HUES48 (cell line): ENCODE measurements around the gene PTPRCAP.
"Not testable (repeated sequence)": the region's sequence is repeated elsewhere in the genome, so short reads cannot be mapped to it uniquely, and the experiment has no call there.

ENCODE experiments used
- H3K27ac ChIP-seq: one replicate; pipeline ENCODE4 v1.7.0; 2013; ENCODE audit warnings: low read depth, low read length, inconsistent platforms
- H3K27me3 ChIP-seq: 2 replicates; pipeline ENCODE4 v1.6.1; 2013; ENCODE audit warnings: mild to moderate bottlenecking, low read length; ENCODE audit not compliant: control insufficient read depth, insufficient read depth
- H3K36me3 ChIP-seq: 2 replicates; pipeline ENCODE4 v1.6.1; 2013; ENCODE audit warnings: low read length; ENCODE audit not compliant: control insufficient read depth, insufficient read depth
- H3K4me1 ChIP-seq: 2 replicates; pipeline ENCODE4 v1.6.1; 2013; ENCODE audit warnings: mild to moderate bottlenecking, low read length; ENCODE audit not compliant: control insufficient read depth, insufficient read depth
- H3K4me3 ChIP-seq: 2 replicates; pipeline ENCODE4 v1.5.1; 2013; ENCODE audit warnings: mild to moderate bottlenecking, low read depth, low read length
- H3K9ac ChIP-seq: 2 replicates; pipeline ENCODE4 v1.6.1; 2013; ENCODE audit warnings: mild to moderate bottlenecking, low read depth, low read length, moderate library complexity
- H3K9me3 ChIP-seq: 2 replicates; pipeline ENCODE4 v1.6.1; 2013; ENCODE audit warnings: low read length; ENCODE audit not compliant: control insufficient read depth, insufficient read depth

Gene PTPRCAP

DNA sequence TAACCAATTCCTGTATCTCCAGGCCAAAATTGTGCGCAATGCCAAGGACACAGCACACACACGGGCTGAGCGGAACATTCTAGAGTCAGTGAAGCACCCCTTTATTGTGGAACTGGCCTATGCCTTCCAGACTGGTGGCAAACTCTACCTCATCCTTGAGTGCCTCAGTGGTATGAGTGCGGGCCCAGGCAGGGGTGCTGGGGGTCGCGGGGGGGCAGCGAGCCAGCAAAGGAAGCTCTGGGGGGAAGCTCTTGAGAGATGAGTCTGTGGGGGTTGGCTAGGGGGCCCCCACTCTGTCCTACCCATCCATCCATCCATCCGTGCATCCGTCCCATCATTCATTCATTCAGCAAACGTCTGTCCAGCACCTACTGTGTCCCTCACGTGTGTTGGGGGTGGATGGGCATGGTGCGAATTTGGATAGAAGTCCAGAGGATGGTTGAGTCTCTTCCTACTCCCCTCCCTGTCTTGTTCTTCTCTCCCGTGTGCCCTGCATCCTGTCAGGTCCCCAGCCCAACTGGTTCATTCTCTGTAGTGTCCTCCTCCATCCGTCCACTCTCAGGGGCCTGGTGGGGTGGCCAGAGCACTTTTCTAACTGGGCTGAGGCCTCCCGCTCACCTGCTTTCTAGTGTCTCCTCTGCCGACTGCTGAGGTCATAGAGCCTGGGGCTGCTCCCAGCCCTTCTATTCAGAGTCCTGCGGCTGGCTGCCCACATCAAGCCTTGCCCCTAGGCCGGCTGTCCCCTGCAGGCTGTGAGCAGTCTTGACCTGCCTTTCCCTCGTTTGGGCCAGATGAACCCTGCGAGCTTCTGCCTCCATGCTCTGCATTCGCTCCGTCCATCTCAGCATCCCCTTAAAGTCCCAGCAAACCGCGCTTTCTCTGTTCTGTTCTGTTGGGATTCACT, 5.9 kb downstream of the PTPRCAP start:
- Histone ChIP-seq H3K9me3 (no peaks in the 10 kb centered on the region), H3K4me1 (peaks cover 8% of the 10 kb centered on the region), H3K4me3 (no peak overlapping the region), H3K9ac (no peak overlapping the region), H3K27ac (no peak overlapping the region), H3K27me3 (no peaks in the 10 kb centered on the region), H3K36me3 (peaks cover 40% of the 10 kb centered on the region)

DNA sequence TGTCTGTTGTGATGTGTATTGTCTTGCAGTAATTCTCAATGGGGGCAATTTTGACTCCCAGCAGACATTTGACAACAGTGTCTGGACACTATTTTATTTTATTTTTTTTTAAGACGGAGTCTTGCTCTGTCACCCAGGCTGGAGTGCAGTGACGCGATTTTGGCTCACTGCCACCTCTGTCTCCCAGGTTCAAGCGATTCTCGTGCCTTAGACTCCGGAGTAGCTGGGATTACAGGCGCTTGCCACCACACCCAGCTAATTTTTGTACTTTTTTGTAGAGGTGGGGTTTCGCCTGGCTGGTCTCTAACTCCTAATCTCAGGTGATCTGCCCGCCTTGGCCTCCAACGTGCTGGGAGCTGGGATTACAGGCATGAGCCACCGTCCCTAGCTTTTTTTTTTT, 7.8 kb downstream of the PTPRCAP start:
- H3K27ac ChIP-seq: no peak overlapping the region
- H3K9me3 ChIP-seq: no peaks in the 10 kb centered on the region
- H3K27me3 ChIP-seq: no peaks in the 10 kb centered on the region
- H3K9ac ChIP-seq: no peak overlapping the region
- 0 out of 2 replicates have a peak, but pooled peaks cover 4% of the 10 kb centered on the region for H3K4me1 ChIP-seq
- H3K4me3 ChIP-seq: no peak overlapping the region
- H3K36me3 ChIP-seq: peaks cover 35% of the 10 kb centered on the region

DNA sequence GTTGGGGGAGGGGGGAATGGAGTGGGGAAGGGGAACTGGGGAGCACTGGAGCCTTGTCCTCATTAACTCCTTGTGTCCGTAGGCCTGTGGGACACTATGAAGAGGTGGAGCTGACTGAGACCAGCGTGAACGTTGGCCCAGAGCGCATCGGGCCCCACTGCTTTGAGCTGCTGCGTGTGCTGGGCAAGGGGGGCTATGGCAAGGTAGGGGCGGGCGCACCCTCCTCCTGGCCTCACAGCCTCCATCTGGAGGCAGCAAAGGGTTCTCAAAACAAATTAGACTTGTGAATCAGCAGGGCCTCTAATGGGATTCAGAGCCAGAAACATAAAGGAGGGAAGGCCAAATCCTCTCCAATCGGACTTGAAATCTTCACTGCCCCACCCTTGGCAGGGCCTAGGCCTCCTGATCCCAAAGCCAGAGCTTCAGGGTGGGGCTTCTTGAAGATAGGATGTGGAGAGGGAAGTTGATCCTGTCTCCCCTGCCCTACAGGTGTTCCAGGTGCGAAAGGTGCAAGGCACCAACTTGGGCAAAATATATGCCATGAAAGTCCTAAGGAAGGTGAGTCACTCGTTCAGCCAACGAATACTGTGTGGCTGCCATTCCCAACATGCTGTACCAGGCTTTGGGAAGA, 8.3 kb downstream of the PTPRCAP start:
- 0 out of 2 replicates have a peak, but pooled peaks cover 4% of the 10 kb centered on the region for H3K4me1 ChIP-seq
- no peaks in the 10 kb centered on the region for H3K27me3 ChIP-seq
- H3K9me3 ChIP-seq: no peaks in the 10 kb centered on the region
- no peak overlapping the region for H3K27ac ChIP-seq
- H3K36me3 ChIP-seq: peaks cover 29% of the 10 kb centered on the region
- peak overlapping the region; percentile 89 for H3K4me3 ChIP-seq
- no peak overlapping the region for H3K9ac ChIP-seq

DNA sequence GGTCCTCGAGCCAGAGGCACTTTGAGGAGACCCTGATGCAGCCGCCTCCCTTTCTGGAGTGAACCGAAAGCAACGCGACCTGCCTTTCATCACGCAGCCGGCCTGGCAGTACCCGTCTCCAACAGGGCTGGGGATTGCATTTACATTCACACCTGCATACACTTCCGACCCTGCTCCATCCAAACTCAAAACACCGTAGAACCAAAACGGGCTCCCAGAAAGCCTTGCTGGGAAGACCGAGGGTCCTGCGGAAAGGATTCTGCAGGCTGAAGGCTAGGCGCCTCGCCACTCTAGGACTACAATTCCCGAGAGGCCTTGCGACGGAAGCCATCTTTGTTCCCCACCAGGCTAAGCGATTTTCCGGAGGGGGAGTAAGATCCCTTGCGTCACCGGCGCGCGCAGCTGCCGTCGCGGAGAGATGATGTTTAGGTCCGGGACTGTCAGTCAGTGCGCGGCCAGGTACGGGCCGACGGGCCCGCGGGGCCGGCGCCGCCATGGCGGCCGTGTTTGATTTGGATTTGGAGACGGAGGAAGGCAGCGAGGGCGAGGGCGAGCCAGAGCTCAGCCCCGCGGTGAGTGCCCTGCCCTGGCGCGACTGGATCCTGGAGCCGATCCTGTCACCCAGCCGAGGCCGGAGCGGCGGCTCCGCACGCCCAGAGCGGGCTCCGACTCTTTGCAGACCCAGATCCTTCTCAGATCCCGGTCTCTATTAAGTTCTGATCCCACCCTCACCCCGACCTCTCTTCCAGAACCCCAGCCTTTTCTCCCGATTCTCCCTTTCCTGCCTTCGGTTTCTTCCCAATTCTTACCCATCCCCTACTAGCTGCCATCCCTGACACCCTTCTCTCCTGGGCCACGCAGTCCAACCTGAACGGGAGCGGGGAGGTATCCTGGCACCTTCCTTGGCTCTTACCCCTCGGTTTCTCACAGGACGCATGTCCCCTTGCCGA, 9.2 kb downstream of the PTPRCAP start, which contains the start of gene RPS6KB2:
Gene RPS6KB2, plus strand, starts transcription at position 443 of the 950 bp plus-strand sequence. Its CDS starts 52 bp downstream, at position 495.
- Histone ChIP-seq H3K4me3 (peak within 1 kb of the TSS; percentile 89), H3K36me3 (peaks cover 21% of the 10 kb centered on the region), H3K27ac (peak within 1 kb of the TSS; percentile 67), H3K9ac (peak within 1 kb of the TSS; percentile 64), H3K4me1 (0 out of 2 replicates have a peak, but pooled peaks cover 4% of the 10 kb centered on the region), H3K9me3 (no peaks in the 10 kb centered on the region), H3K27me3 (no peaks in the 10 kb centered on the region)

DNA sequence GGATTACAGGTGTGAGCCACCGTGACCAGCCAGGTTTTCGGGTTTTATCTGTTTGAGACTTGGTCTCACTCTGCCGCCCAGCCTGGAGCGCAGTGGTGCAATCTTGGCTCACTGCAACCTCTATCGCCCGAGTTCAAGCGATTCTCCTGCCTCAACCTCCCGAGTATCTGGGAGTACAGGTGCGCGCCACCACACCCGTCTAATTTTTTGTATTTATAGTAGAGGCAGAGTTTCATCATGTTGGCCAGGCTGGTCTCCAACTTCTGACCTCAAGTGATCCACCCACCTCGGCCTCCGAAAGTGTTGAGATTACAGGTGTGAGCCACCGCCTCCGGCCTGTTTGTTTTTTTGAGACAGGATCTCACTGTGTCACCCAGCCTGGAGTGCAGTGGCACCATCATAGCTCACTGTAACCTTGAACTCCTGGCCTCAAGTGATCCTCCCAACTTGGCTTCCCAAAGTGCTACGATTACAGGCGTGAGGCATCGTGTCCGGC, 10.1 kb downstream of the PTPRCAP start:
- peak overlapping the region; percentile 42 for H3K27ac ChIP-seq
- peak overlapping the region; percentile 89 for H3K4me3 ChIP-seq
- not testable (repeated sequence) for H3K9me3 ChIP-seq, H3K4me1 ChIP-seq, H3K27me3 ChIP-seq
- peak overlapping the region; percentile 12; the same call in 1 of the 2 replicates for H3K9ac ChIP-seq
- H3K36me3 ChIP-seq: peaks cover 12% of the 10 kb centered on the region

DNA sequence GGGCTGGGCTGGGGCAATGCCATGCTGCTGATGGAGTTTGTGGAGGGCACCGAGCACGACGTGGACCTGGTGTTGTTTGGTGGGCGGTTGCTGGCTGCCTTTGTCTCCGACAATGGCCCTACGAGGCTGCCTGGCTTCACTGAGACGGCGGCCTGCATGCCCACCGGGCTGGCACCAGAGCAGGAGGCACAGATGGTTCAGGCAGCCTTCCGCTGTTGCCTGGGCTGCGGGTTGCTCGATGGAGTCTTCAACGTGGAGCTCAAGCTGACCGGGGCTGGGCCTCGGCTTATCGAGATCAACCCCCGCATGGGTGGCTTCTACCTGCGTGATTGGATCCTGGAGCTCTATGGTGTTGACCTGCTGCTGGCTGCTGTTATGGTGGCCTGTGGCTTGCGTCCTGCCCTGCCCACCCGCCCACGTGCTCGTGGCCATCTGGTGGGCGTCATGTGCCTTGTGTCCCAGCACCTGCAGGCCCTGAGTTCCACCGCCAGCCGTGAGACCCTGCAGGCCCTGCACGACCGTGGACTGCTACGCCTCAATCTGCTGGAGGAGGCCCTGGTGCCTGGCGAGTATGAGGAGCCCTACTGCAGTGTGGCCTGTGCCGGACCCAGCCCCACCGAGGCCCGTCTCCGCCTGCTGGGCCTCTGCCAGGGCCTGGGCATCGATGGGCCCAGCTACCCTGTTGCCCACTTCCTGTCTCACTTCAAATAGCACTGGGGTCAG, 13.4 kb downstream of the PTPRCAP start:
- 0 out of 2 replicates have a peak, but pooled peaks cover 4% of the 10 kb centered on the region for H3K4me1 ChIP-seq
- H3K36me3 ChIP-seq: no peaks in the 10 kb centered on the region
- no peaks in the 10 kb centered on the region; the same call in 1 of the 2 replicates for H3K27me3 ChIP-seq
- no peaks in the 10 kb centered on the region for H3K9me3 ChIP-seq
- H3K27ac ChIP-seq: no peak overlapping the region
- H3K9ac ChIP-seq: no peak overlapping the region
- H3K4me3 ChIP-seq: no peak overlapping the region

DNA sequence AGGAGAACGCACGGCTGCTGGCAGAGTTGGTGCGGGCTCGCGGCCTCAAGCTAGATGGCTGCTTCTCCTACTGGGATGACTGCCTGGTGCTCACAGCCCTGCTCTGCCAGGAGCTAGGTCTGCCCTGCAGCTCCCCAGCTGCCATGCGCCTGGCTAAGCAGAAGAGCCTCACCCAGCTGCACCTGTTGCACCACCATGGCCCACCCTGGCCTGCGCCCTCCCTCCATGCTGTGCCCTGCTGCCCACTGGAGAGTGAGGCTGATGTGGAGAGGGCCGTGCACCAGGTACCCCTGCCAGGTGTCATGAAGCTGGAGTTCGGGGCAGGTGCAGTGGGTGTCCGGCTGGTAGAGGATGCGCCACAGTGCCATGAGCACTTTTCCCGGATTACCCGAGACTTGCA, 14.0 kb downstream of the PTPRCAP start:
- H3K9ac ChIP-seq: no peak overlapping the region
- 0 out of 2 replicates have a peak, but pooled peaks cover 4% of the 10 kb centered on the region for H3K4me1 ChIP-seq

DNA sequence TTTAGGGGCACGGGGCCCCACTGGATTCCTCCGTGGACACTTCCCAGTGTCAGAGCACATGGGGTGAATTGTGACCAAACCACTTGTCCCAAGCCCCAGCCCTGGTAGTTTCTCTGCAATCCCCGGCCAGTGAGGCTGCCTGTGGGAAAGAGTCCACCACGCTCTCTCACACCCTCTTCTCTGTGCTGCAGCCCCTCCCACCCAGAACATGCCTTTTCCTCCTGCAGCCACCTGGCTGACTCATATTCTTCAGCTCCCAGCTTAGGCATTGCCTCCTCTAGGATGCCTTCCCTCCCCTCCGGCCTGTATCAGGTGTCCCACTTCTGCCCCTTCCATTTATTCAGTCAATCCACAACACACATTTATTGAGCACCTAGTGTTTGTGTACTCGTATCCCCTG, 14.6 kb downstream of the PTPRCAP start:
- H3K9me3 ChIP-seq: no peaks in the 10 kb centered on the region
- H3K36me3 ChIP-seq: no peaks in the 10 kb centered on the region
- H3K4me1 ChIP-seq: 0 out of 2 replicates have a peak, but pooled peaks cover 4% of the 10 kb centered on the region
- H3K4me3 ChIP-seq: no peak overlapping the region
- no peaks in the 10 kb centered on the region; the same call in 1 of the 2 replicates for H3K27me3 ChIP-seq
- no peak overlapping the region for H3K27ac ChIP-seq
- H3K9ac ChIP-seq: no peak overlapping the region

More for the DNA sequence above, 14.0 kb downstream of the PTPRCAP start:
- Histone ChIP-seq H3K27ac (no peak overlapping the region), H3K36me3 (no peaks in the 10 kb centered on the region), H3K9me3 (no peaks in the 10 kb centered on the region), H3K27me3 (no peaks in the 10 kb centered on the region; the same call in 1 of the 2 replicates), H3K4me3 (no peak overlapping the region)

DNA sequence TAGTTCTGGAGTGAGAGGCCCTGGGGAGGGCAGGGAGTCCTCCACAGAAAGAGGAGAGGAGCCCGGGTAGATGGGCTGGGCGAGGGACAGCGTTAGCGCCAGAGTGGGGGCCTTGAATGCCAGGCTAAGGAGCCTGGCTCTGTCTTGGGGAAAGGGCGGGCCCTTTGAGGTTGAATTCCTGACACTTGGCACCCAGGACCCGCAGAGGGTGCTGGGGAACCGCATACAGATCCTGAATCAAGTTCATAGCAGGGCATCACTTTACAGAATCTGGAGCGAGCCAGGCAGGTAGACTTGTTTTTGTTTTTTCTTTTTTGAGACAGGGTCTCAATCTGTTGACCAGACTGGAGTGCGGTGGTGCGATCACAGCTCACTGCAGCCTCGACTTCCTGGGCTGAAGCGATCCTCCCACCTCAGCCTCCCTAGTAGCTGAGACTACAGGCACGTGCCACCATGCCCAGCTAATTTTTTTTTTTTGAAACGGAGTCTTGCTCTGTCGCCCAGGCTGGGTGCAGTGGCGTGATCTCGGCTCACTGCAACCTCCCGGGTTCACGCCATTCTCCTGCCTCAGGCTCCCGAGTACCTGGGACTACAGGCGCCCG, 16.0 kb downstream of the PTPRCAP start:
- Histone ChIP-seq H3K27me3 (no peaks in the 10 kb centered on the region; the same call in 1 of the 2 replicates), H3K4me1 (no peaks in the 10 kb centered on the region), H3K9ac (no peak overlapping the region), H3K9me3 (no peaks in the 10 kb centered on the region), H3K36me3 (no peaks in the 10 kb centered on the region), H3K27ac (no peak overlapping the region), H3K4me3 (peak overlapping the region; percentile 48)
